LHCN-M2 (cell line): ENCODE results near the gene MYCN. TPM values are rescaled to one million over a fixed set of nuclear protein-coding genes. Genes with fewer than 3 reads are reported as not detected.

Experiments
- DNase-seq: peaks from one replicate; pipeline ENCODE4 v3.0.0-alpha.2; 2012; ENCODE audit warnings: low read depth
- total RNA-seq: library from RNA; depleted of rRNA; stranded (reverse); fragments of >200 nt; gene quantifications from 2 replicates; pipeline ENCODE4 v1.2.3, GENCODE V29; 2014

MYCN gene
- total RNA-seq, 1 experiment from 2014 or later = not detected

DNA sequence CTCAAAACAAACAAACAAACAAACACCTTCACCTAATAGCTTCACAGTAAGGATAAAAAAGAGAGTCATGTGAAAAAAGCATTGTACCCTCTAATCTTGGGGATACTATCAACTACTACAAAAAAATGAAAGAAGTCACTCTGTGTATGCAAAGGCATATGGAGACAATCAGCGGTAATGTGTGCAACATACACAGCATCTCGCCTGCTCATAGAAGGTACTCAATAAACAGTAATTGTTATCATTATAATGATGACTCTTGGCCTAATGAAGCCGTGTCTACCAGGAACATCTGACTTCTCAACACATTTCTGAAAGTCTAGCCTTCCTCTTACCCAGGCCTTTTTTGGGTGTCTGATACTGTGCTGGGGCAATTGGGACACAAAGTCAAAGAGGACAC is 55.3 kb downstream of the MYCN start:
- no peak for DNase-seq
